Measurements from ENCODE around the gene FBXW8.

The FBXW8 gene

DNA sequence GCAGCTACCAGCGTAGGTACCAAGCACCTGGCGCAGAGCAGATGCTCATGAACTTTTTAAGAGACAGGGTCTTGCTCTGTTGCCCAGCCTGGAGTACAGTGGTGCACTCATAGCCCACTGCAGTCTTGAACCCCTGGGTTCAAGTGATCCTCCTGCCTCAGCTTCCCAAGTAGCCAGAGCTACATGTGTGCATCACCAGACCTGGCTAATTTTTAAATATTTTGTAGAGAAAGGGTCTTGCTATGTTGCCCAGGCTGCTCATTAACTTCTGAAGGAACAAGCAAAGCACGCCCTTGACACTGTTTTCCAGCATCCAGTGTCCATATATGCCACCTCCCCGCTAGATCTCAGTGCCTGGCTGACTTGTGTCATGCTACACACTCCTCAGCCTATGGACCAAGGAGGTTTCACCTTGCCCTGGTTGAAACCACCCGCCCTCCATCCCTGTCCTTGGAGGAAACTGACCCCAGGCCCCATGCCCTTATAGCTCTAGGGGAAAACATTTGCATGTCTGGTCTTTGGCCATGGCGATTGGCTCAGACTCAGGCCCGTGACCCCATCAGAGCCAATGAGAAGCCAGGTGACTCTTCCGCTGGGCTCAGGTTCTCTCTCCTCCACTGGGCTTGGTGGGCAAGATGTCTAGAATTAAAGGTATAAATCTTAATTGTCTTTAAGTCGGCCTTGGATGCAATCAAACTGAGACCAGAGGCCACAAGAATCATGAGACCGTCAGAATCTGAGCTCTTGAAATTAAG is 162.2 kb downstream of the FBXW8 start:
- H3K27ac ChIP-seq = no peak overlapping the region

DNA sequence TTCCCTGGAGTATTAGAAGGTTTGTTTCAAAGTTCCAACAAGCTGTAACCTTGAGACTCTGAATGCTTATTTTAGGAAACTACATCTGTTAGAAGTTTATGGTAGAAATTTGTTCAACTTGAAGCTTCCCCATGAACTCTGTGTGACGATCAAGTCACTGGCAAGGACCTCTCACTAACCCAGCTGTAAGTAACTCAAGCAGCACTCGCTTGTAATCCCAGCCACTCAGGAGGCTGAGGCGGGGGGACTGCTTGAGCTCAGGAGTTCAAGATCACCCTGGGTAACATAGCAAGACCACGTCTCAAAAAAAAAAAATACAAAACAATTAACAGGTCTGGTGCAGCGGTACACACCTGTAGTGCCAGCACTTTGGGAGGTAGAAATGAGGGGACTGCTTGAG is 162.9 kb downstream of the FBXW8 start:
- H3K27ac ChIP-seq = no peak overlapping the region
- TF ChIP-seq, protein P1, sequence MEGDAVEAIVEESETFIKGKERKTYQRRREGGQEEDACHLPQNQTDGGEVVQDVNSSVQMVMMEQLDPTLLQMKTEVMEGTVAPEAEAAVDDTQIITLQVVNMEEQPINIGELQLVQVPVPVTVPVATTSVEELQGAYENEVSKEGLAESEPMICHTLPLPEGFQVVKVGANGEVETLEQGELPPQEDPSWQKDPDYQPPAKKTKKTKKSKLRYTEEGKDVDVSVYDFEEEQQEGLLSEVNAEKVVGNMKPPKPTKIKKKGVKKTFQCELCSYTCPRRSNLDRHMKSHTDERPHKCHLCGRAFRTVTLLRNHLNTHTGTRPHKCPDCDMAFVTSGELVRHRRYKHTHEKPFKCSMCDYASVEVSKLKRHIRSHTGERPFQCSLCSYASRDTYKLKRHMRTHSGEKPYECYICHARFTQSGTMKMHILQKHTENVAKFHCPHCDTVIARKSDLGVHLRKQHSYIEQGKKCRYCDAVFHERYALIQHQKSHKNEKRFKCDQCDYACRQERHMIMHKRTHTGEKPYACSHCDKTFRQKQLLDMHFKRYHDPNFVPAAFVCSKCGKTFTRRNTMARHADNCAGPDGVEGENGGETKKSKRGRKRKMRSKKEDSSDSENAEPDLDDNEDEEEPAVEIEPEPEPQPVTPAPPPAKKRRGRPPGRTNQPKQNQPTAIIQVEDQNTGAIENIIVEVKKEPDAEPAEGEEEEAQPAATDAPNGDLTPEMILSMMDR (conservative IDR thresholded peaks at IDR 0.05) = no peak
- TF ChIP-seq ZFX (IDR thresholded peaks at IDR 0.05) = no peak

More for the DNA sequence above, 162.2 kb downstream of the FBXW8 start:
- TF ChIP-seq ZFX (IDR thresholded peaks at IDR 0.05) = no peak
- TF ChIP-seq, protein P1 (conservative IDR thresholded peaks at IDR 0.05) = no peak

DNA sequence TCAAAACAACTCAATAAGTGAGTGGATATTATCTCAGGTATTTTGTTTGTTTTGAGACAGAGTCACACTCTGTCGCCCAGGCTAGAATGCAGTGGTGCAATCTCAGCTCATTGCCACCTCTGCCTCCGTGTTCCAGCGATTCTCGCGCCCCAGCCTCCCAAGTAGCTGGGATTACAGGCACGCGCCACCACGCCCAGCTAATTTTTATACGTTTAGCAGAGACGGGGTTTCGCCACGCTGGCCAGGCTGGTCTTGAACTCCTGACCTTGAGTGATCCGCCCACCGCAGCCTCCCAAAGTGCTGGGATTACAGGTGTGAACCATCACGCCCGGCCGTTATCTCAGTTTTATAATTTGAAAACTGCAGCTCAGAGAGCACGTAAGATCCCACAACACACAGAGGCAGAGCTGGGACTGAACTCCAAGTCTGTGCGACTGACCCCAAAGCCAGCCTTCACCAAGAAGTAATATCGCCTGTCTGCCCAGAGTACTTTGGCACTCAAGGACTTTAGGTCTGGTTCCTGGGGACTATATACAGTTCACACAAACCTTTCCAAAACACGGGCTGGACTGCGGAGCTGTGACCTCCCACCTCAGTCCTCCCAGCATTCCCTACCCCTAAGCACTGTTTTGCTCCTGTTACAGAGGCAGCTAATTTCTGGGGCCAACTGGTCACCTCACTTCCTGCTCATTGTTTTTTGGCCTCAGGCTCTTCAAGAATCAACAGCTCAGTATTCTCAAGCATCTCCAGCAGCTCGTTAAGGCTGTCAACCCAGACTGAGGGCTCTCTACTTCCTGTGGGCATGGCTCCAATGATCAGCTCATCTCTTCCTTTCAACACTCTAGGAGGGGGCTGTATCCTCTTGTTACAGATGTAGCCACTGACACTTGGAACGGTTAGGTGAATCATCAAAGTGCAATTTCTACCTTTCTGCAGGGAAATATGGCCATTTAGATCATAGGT is 165.9 kb downstream of the FBXW8 start:
- H3K27ac ChIP-seq = no peak overlapping the region
- TF ChIP-seq, protein P1 (conservative IDR thresholded peaks at IDR 0.05) = no peak
- TF ChIP-seq ZFX (IDR thresholded peaks at IDR 0.05) = no peak

DNA sequence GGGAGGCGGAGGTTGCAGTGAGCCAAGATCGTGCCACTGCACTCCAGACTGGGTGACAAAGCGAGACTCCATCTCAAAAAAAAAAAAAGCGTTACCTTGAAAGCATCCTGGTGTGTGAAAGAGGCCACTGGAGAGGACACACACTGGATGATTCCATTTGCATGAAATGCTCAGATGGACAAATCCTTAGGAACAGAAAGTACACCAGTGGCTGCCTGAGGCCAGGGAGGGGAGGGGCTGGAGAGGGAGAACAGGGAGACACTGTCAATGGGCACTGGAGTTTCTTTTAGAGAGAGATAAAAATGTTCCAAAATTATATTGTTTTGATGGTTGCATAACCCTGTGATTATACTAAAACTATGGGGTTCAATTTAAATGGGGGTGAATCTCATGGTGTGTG is 168.7 kb downstream of the FBXW8 start:
- TF ChIP-seq, protein P1 (conservative IDR thresholded peaks at IDR 0.05) = no peak
- no peak for TF ChIP-seq ZFX (IDR thresholded peaks at IDR 0.05)
- H3K27ac ChIP-seq = no peak overlapping the region

DNA sequence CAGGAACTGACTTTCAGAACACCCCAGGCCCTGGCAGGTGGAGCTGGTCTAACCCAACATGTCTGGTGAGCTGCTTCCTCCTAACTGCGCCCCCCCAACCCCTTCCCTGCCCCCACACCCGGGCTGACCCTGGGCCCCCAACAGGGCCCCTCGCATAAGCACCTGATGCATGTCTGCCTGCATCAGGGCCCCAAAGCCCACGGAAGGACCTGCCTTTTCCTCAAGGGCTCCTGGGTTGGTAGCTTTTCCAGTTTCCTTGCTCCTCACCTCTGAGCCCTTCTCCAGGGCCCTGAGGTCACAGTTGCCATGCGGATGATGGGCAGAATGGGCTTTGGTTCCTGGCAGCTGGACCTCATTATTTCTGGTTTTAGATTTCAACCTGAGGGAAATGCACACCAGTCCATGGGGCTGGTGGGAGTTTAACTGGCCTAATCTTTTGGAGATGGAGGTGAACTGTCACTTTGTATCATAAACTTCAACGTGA is 170.0 kb downstream of the FBXW8 start:
- TF ChIP-seq ZFX (IDR thresholded peaks at IDR 0.05) = no peak
- TF ChIP-seq, protein P1 (conservative IDR thresholded peaks at IDR 0.05) = no peak

More for the DNA sequence above, 170.0 kb downstream of the FBXW8 start:
- H3K27ac ChIP-seq = no peak overlapping the region
